A549 treated with CORT108297 at 1 μM for 4 hours (cell line): ENCODE measurements around the gene PEF1. TPM values are rescaled to one million over a fixed set of nuclear protein-coding genes. Genes with fewer than 3 reads are reported as not detected.

Experiments
- total RNA-seq: library from RNA; stranded (reverse); fragments of 200-300 nt; extraction: Qiagen RNA extraction; gene quantifications from 5 replicates; pipeline ENCODE4 v1.2.3, GENCODE V29; 2022

Gene PEF1
- total RNA-seq, result 40.2 to 50.2 TPM (median 47.5 TPM) in 5 replicates

GRCh38 chr1:31644560-31645273, at the start of gene PEF1:
Gene PEF1, minus strand, starts transcription at chr1:31644876. Its CDS starts 12 bp downstream, at chr1:31644864.

GRCh38 chr1:31617218-31617915, 27.3 kb downstream of the PEF1 start, which contains the start of gene HCRTR1:
Gene HCRTR1, plus strand, starts transcription at chr1:31617689. Its CDS starts 1,504 bp downstream, at chr1:31619193.

Other genes with a start within 250 kb of the PEF1 start
- gene SERINC2, start 231.7 kb downstream of the PEF1 start, total RNA-seq, result 17.5 to 33.5 TPM (median 29.6 TPM) in 5 replicates
- 0.45 to 0.92 TPM (median 0.72 TPM) in 5 replicates for gene TINAGL1, start 68.4 kb downstream of the PEF1 start, total RNA-seq
- 0.04 TPM in 1 of 5 replicates, not detected in the others for gene HCRTR1, start 27.2 kb downstream of the PEF1 start, total RNA-seq
- gene COL16A1, start 59.1 kb upstream of the PEF1 start, total RNA-seq, result 3.6 to 7.1 TPM (median 5.4 TPM) in 5 replicates
- gene ADGRB2, start 119.5 kb upstream of the PEF1 start, total RNA-seq, result 4.7 to 8.4 TPM (median 6.6 TPM) in 5 replicates
- gene SPOCD1, start 171.1 kb upstream of the PEF1 start, total RNA-seq, result 4.0 to 6.3 TPM (median 4.6 TPM) in 5 replicates